Astrocyte of the spinal cord (primary cell): ENCODE results near the gene CEBPZ.

Experiments
- DNase-seq: peaks from one replicate; pipeline ENCODE4 v3.0.0; 2011; ENCODE audit warnings: low read depth, low spot score
- H3K4me3 ChIP-seq: 2 replicates; pipeline ENCODE4 v1.5.1; 2011; ENCODE audit warnings: low read depth, mild to moderate bottlenecking, low read length, moderate library complexity
- CTCF ChIP-seq: IDR thresholded peaks from 2 replicates; pipeline ENCODE4 v1.5.1; 2012; ENCODE audit warnings: low read depth, mild to moderate bottlenecking, low read length, inconsistent platforms
- in situ Hi-C: cut with HindIII; loops from 2 replicates; pipeline ENCODE4 v1.10.0; 2017; ENCODE audit warnings: low sequenced_read_pairs

CEBPZ gene

GRCh38 chr2:37189452-37190153 is 41.8 kb downstream of the CEBPZ start:
- TF ChIP-seq CTCF: no peak
- in situ Hi-C loops: no loop called here
- DNase-seq: peak; percentile 90
- no peak overlapping the region for H3K4me3 ChIP-seq

GRCh38 chr2:37188570-37188969 is 42.8 kb downstream of the CEBPZ start, which contains the start of gene SULT6B1:
Gene SULT6B1 (minus strand): TSS chr2:37188670. CDS start chr2:37188640, 30 bp downstream.
- DNase-seq: no peak
- TF ChIP-seq CTCF: no peak
- in situ Hi-C loops: no loop called here
- H3K4me3 ChIP-seq: no peak within 1 kb of the TSS

- H3K4me3 ChIP-seq: no peak overlapping the region
- in situ Hi-C loops: no loop called here
- TF ChIP-seq CTCF: no peak
- peak; percentile 8 for DNase-seq
These were observed 49.4 kb downstream of the CEBPZ start for GRCh38 chr2:37181726-37182684.

- TF ChIP-seq CTCF: no peak
- in situ Hi-C loops: no loop called here
- no peak for DNase-seq
- no peak overlapping the region for H3K4me3 ChIP-seq
These were observed 50.8 kb downstream of the CEBPZ start for GRCh38 chr2:37180640-37181039.

GRCh38 chr2:37180006-37180639 is 51.3 kb downstream of the CEBPZ start:
- no peak overlapping the region for H3K4me3 ChIP-seq
- in situ Hi-C loops: no loop called here
- no peak for DNase-seq
- TF ChIP-seq CTCF: no peak

GRCh38 chr2:37173741-37174140 is 57.7 kb downstream of the CEBPZ start:
- DNase-seq: no peak
- in situ Hi-C loops: no loop called here
- no peak for TF ChIP-seq CTCF
- no peak overlapping the region for H3K4me3 ChIP-seq
